HG03045 (cell line): ENCODE data around the gene SYNC.
"Not testable (repeated sequence)": the region's sequence is repeated elsewhere in the genome, so short reads cannot be mapped to it uniquely, and the experiment has no call there.

Experiments used
- ATAC-seq: cut with Tn5 transposase; IDR thresholded peaks from one replicate; pipeline ENCODE4 v1.9.1; 2021; ENCODE audit warnings: mild to moderate bottlenecking, moderate library complexity; ENCODE audit not compliant: unreplicated experiment

The SYNC gene

GRCh38 chr1:32724678-32725614, 22.4 kb upstream of the SYNC start:
- no peak for ATAC-seq

GRCh38 chr1:32719681-32720275, 17.2 kb upstream of the SYNC start:
- no peak for ATAC-seq

GRCh38 chr1:32718527-32718926, 16.0 kb upstream of the SYNC start:
- no peak for ATAC-seq

- ATAC-seq, result no peak
Measured at GRCh38 chr1:32718036-32718435, 15.5 kb upstream of the SYNC start.

- no peak for ATAC-seq
Measured at GRCh38 chr1:32717503-32717902, 14.9 kb upstream of the SYNC start.

GRCh38 chr1:32716312-32717148, 14.0 kb upstream of the SYNC start:
- ATAC-seq, result no peak

GRCh38 chr1:32715901-32716311, 13.3 kb upstream of the SYNC start:
- no peak for ATAC-seq

- no peak for ATAC-seq
Measured at GRCh38 chr1:32714277-32714676, 11.7 kb upstream of the SYNC start.

GRCh38 chr1:32713081-32713480, 10.5 kb upstream of the SYNC start:
- no peak for ATAC-seq

- ATAC-seq, result not testable (repeated sequence)
Measured at GRCh38 chr1:32711221-32711620, 8.7 kb upstream of the SYNC start.

GRCh38 chr1:32709476-32709875, 6.9 kb upstream of the SYNC start:
- ATAC-seq, result no peak

GRCh38 chr1:32709075-32709474, 6.5 kb upstream of the SYNC start:
- ATAC-seq, result no peak

- ATAC-seq, result no peak
Measured at GRCh38 chr1:32706491-32706890, 3.9 kb upstream of the SYNC start.

- no peak for ATAC-seq
Measured at GRCh38 chr1:32705516-32705915, 2.9 kb upstream of the SYNC start.

- no peak for ATAC-seq
Measured at GRCh38 chr1:32703479-32704291, 1.1 kb upstream of the SYNC start.

- ATAC-seq, result no peak
Measured at GRCh38 chr1:32701951-32702598, 495 bp downstream of the SYNC start.

- ATAC-seq, result no peak
Measured at GRCh38 chr1:32701421-32701911, 1.1 kb downstream of the SYNC start.

- ATAC-seq, result not testable (repeated sequence)
Measured at GRCh38 chr1:32696996-32697395, 5.6 kb downstream of the SYNC start.

GRCh38 chr1:32696041-32696440, 6.5 kb downstream of the SYNC start:
- no peak for ATAC-seq
